ENCODE measurements around the gene NOX4.

- TF ChIP-seq, protein P1, sequence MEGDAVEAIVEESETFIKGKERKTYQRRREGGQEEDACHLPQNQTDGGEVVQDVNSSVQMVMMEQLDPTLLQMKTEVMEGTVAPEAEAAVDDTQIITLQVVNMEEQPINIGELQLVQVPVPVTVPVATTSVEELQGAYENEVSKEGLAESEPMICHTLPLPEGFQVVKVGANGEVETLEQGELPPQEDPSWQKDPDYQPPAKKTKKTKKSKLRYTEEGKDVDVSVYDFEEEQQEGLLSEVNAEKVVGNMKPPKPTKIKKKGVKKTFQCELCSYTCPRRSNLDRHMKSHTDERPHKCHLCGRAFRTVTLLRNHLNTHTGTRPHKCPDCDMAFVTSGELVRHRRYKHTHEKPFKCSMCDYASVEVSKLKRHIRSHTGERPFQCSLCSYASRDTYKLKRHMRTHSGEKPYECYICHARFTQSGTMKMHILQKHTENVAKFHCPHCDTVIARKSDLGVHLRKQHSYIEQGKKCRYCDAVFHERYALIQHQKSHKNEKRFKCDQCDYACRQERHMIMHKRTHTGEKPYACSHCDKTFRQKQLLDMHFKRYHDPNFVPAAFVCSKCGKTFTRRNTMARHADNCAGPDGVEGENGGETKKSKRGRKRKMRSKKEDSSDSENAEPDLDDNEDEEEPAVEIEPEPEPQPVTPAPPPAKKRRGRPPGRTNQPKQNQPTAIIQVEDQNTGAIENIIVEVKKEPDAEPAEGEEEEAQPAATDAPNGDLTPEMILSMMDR (conservative IDR thresholded peaks at IDR 0.05), result no peak
- TF ChIP-seq EZH2 (IDR thresholded peaks at IDR 0.05; ENCODE audit: low read depth), result no peak
Observed at GRCh38 chr11:89457190-89457589, 34.0 kb downstream of the NOX4 start.

Data from PC-9 (cell line).